ENCODE measurements around the gene NMNAT2. TPM values are rescaled to one million over a fixed set of nuclear protein-coding genes. Genes with fewer than 3 reads are reported as not detected.

NMNAT2 gene
- total and polyA plus RNA-seq, 2 of the 8 experiments (the other 6 are each of a cell fraction or from before 2014, with no cell fraction given) = 6.5 to 20.9 TPM

DNA sequence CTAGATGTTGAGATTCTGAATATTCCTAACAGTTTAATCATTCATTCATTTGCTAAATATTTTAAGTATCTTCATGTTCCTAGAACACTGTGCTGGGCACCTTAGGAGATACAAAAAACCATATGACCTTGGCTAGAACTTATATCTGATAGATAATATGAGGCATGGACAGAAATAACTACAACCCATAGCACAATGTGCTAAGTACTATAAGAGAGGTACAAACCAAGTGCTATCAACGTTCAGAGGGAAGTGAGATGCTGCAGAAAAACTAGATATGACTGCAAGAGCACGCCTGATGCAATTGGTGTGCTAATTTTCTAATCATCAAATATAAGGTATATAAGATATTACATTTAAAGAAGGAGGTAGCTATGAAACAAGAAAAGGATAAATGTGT is 10.7 kb downstream of the NMNAT2 start (continued):
- TF ChIP-seq, protein P1, sequence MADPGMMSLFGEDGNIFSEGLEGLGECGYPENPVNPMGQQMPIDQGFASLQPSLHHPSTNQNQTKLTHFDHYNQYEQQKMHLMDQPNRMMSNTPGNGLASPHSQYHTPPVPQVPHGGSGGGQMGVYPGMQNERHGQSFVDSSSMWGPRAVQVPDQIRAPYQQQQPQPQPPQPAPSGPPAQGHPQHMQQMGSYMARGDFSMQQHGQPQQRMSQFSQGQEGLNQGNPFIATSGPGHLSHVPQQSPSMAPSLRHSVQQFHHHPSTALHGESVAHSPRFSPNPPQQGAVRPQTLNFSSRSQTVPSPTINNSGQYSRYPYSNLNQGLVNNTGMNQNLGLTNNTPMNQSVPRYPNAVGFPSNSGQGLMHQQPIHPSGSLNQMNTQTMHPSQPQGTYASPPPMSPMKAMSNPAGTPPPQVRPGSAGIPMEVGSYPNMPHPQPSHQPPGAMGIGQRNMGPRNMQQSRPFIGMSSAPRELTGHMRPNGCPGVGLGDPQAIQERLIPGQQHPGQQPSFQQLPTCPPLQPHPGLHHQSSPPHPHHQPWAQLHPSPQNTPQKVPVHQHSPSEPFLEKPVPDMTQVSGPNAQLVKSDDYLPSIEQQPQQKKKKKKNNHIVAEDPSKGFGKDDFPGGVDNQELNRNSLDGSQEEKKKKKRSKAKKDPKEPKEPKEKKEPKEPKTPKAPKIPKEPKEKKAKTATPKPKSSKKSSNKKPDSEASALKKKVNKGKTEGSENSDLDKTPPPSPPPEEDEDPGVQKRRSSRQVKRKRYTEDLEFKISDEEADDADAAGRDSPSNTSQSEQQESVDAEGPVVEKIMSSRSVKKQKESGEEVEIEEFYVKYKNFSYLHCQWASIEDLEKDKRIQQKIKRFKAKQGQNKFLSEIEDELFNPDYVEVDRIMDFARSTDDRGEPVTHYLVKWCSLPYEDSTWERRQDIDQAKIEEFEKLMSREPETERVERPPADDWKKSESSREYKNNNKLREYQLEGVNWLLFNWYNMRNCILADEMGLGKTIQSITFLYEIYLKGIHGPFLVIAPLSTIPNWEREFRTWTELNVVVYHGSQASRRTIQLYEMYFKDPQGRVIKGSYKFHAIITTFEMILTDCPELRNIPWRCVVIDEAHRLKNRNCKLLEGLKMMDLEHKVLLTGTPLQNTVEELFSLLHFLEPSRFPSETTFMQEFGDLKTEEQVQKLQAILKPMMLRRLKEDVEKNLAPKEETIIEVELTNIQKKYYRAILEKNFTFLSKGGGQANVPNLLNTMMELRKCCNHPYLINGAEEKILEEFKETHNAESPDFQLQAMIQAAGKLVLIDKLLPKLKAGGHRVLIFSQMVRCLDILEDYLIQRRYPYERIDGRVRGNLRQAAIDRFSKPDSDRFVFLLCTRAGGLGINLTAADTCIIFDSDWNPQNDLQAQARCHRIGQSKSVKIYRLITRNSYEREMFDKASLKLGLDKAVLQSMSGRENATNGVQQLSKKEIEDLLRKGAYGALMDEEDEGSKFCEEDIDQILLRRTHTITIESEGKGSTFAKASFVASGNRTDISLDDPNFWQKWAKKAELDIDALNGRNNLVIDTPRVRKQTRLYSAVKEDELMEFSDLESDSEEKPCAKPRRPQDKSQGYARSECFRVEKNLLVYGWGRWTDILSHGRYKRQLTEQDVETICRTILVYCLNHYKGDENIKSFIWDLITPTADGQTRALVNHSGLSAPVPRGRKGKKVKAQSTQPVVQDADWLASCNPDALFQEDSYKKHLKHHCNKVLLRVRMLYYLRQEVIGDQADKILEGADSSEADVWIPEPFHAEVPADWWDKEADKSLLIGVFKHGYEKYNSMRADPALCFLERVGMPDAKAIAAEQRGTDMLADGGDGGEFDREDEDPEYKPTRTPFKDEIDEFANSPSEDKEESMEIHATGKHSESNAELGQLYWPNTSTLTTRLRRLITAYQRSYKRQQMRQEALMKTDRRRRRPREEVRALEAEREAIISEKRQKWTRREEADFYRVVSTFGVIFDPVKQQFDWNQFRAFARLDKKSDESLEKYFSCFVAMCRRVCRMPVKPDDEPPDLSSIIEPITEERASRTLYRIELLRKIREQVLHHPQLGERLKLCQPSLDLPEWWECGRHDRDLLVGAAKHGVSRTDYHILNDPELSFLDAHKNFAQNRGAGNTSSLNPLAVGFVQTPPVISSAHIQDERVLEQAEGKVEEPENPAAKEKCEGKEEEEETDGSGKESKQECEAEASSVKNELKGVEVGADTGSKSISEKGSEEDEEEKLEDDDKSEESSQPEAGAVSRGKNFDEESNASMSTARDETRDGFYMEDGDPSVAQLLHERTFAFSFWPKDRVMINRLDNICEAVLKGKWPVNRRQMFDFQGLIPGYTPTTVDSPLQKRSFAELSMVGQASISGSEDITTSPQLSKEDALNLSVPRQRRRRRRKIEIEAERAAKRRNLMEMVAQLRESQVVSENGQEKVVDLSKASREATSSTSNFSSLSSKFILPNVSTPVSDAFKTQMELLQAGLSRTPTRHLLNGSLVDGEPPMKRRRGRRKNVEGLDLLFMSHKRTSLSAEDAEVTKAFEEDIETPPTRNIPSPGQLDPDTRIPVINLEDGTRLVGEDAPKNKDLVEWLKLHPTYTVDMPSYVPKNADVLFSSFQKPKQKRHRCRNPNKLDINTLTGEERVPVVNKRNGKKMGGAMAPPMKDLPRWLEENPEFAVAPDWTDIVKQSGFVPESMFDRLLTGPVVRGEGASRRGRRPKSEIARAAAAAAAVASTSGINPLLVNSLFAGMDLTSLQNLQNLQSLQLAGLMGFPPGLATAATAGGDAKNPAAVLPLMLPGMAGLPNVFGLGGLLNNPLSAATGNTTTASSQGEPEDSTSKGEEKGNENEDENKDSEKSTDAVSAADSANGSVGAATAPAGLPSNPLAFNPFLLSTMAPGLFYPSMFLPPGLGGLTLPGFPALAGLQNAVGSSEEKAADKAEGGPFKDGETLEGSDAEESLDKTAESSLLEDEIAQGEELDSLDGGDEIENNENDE (IDR thresholded peaks at IDR 0.05; ENCODE audit: insufficient replicate concordance, low read length) = no peak
- TF ChIP-seq FOSL1 (IDR thresholded peaks at IDR 0.05; ENCODE audit: insufficient read depth, low read depth, low read length) (no peak), RNF2 (IDR thresholded peaks at IDR 0.05; ENCODE audit: borderline replicate concordance, low read depth, low read length, missing control alignments, poor library complexity, severe bottlenecking) (no peak), EZH2 (IDR thresholded peaks at IDR 0.05; ENCODE audit: low read depth, low read length, severe bottlenecking) (no peak), TAF7 (optimal IDR thresholded peaks at IDR 0.05; ENCODE audit: borderline replicate concordance, low read depth, low read length) (no peak), CTBP2 (IDR thresholded peaks at IDR 0.05; ENCODE audit: borderline replicate concordance, insufficient read depth, insufficient read length, low read length) (no peak)
- TF ChIP-seq, protein P2, sequence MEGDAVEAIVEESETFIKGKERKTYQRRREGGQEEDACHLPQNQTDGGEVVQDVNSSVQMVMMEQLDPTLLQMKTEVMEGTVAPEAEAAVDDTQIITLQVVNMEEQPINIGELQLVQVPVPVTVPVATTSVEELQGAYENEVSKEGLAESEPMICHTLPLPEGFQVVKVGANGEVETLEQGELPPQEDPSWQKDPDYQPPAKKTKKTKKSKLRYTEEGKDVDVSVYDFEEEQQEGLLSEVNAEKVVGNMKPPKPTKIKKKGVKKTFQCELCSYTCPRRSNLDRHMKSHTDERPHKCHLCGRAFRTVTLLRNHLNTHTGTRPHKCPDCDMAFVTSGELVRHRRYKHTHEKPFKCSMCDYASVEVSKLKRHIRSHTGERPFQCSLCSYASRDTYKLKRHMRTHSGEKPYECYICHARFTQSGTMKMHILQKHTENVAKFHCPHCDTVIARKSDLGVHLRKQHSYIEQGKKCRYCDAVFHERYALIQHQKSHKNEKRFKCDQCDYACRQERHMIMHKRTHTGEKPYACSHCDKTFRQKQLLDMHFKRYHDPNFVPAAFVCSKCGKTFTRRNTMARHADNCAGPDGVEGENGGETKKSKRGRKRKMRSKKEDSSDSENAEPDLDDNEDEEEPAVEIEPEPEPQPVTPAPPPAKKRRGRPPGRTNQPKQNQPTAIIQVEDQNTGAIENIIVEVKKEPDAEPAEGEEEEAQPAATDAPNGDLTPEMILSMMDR (IDR thresholded peaks at IDR 0.05; ENCODE audit: control extremely low read depth in 1 of 3, insufficient read depth in 1 of 3, low read depth in 1 of 3, low read length in 3 of 3) = no peak
